HG03575 (cell line): Measurements from ENCODE around the gene RAD9A.
"Not testable (repeated sequence)": the region's sequence is repeated elsewhere in the genome, so short reads cannot be mapped to it uniquely, and the experiment has no call there.

Source experiments
- ATAC-seq: cut with Tn5 transposase; IDR thresholded peaks from one replicate; pipeline ENCODE4 v1.9.1; 2021; ENCODE audit not compliant: unreplicated experiment, insufficient number of reproducible peaks, low FRiP score; ENCODE audit errors: extremely low read depth

The RAD9A gene

GRCh38 chr11:67392183-67392715 lies 463 bp downstream of the RAD9A start:
- ATAC-seq = no peak

- ATAC-seq = no peak
These were observed 1.7 kb downstream of the RAD9A start for GRCh38 chr11:67393437-67393836.

GRCh38 chr11:67393990-67394389 lies 2.2 kb downstream of the RAD9A start:
- ATAC-seq = no peak

GRCh38 chr11:67395555-67396258 lies 3.9 kb downstream of the RAD9A start:
- ATAC-seq = no peak

GRCh38 chr11:67396259-67396581 lies 4.4 kb downstream of the RAD9A start:
- no peak for ATAC-seq

GRCh38 chr11:67396587-67397389 lies 5.0 kb downstream of the RAD9A start:
- no peak for ATAC-seq

GRCh38 chr11:67397536-67397935 lies 5.8 kb downstream of the RAD9A start:
- ATAC-seq = no peak

GRCh38 chr11:67397986-67398660 lies 6.3 kb downstream of the RAD9A start:
- no peak for ATAC-seq

GRCh38 chr11:67398661-67399563 lies 7.1 kb downstream of the RAD9A start:
- no peak for ATAC-seq

GRCh38 chr11:67400251-67400941 lies 8.6 kb downstream of the RAD9A start:
- ATAC-seq = no peak

- no peak for ATAC-seq
These were observed 9.2 kb downstream of the RAD9A start for GRCh38 chr11:67400942-67401494.

GRCh38 chr11:67401495-67402191 lies 9.9 kb downstream of the RAD9A start, which contains the start of gene PPP1CA:
PPP1CA (minus strand) TSS chr11:67401858; CDS start chr11:67401782, 76 bp downstream.
- no peak for ATAC-seq

- not testable (repeated sequence) for ATAC-seq
These were observed 10.5 kb downstream of the RAD9A start for GRCh38 chr11:67402192-67402839.

- not testable (repeated sequence) for ATAC-seq
These were observed 11.3 kb downstream of the RAD9A start for GRCh38 chr11:67403085-67403484.

- ATAC-seq = no peak
These were observed 12.9 kb downstream of the RAD9A start for GRCh38 chr11:67404515-67405195.

GRCh38 chr11:67405196-67405567 lies 13.4 kb downstream of the RAD9A start:
- no peak for ATAC-seq
